HepG2 (cell line): ENCODE results near the gene INF2. TPM values are rescaled to one million over a fixed set of nuclear protein-coding genes. Genes with fewer than 3 reads are reported as not detected.

Experiments used
- FOXM1 ChIP-seq: sonication (generic); formaldehyde crosslinking; IDR thresholded peaks from 2 replicates; pipeline ENCODE4 v1.5.0; 2020; ENCODE audit warnings: missing genetic modification reagents
- GMEB1 ChIP-seq: sonication (generic); formaldehyde crosslinking; IDR thresholded peaks from 2 replicates; pipeline ENCODE4 v1.5.1; 2020; ENCODE audit warnings: missing genetic modification reagents, mild to moderate bottlenecking, borderline replicate concordance
- GPN1 ChIP-seq: sonication (generic); formaldehyde crosslinking; IDR thresholded peaks from 2 replicates; pipeline ENCODE4 v1.5.1; 2020; ENCODE audit warnings: missing genetic modification reagents, borderline replicate concordance
- GZF1 ChIP-seq: sonication (generic); formaldehyde crosslinking; IDR thresholded peaks from 2 replicates; pipeline ENCODE4 v1.5.1; 2020; ENCODE audit warnings: mild to moderate bottlenecking, missing genetic modification reagents
- PAXIP1 ChIP-seq: sonication (generic); formaldehyde crosslinking; conservative IDR thresholded peaks from 2 replicates; pipeline ENCODE4 v1.4.0; 2020; ENCODE audit warnings: mild to moderate bottlenecking, missing genetic modification reagents, moderate library complexity
- RXRB ChIP-seq: IDR thresholded peaks from 2 replicates; pipeline ENCODE4 v1.6.1; 2016; ENCODE audit warnings: borderline replicate concordance, missing genetic modification reagents, missing compliant biosample characterization
- SALL1 ChIP-seq: sonication (generic); formaldehyde crosslinking; IDR thresholded peaks from 2 replicates; pipeline ENCODE4 v1.8.0; 2022; ENCODE audit warnings: mild to moderate bottlenecking, missing genetic modification reagents
- SETDB1 ChIP-seq: sonication (generic); formaldehyde crosslinking; IDR thresholded peaks from 2 replicates; pipeline ENCODE4 v1.5.1; 2020; ENCODE audit warnings: missing genetic modification reagents, mild to moderate bottlenecking, borderline replicate concordance
- SMARCE1 ChIP-seq: fragments of 450-650 bp; IDR thresholded peaks from 2 replicates; pipeline ENCODE4 v1.6.1; 2017; ENCODE audit warnings: borderline replicate concordance
- SMYD3 ChIP-seq: sonication (generic); formaldehyde crosslinking; IDR thresholded peaks from 2 replicates; pipeline ENCODE4 v1.8.1; 2023; ENCODE audit warnings: mild to moderate bottlenecking, missing genetic modification reagents
- ZBTB34 ChIP-seq: sonication (generic); formaldehyde crosslinking; IDR thresholded peaks from 2 replicates; pipeline ENCODE4 v1.8.0; 2022; ENCODE audit warnings: mild to moderate bottlenecking, missing genetic modification reagents
- ZMYM4 ChIP-seq: sonication (generic); formaldehyde crosslinking; IDR thresholded peaks from 2 replicates; pipeline ENCODE4 v1.8.1; 2023; ENCODE audit warnings: mild to moderate bottlenecking, missing genetic modification reagents
- ZNF143 ChIP-seq: sonication (generic); formaldehyde crosslinking; IDR thresholded peaks from 2 replicates; pipeline ENCODE4 v1.4.0; 2020; ENCODE audit warnings: missing genetic modification reagents
- ZNF331 ChIP-seq: sonication (generic); formaldehyde crosslinking; IDR thresholded peaks from 2 replicates; pipeline ENCODE4 v1.4.0; 2020; ENCODE audit warnings: missing genetic modification reagents
- polyA plus RNA-seq, 8 experiments: library from polyadenylated mRNA; depleted of rRNA in 3 of 8; stranded (reverse) in 7 of 8; unstranded in 1 of 8; fragments of >200 nt; fragmentation: Illumina TruSeq in 4 of 8; extraction: Trizol in 4 of 8; gene quantifications; 2 replicates each; pipeline versions ENCODE4 v1.2.1 to v1.2.3, GENCODE V29; 2011 to 2016; ENCODE audit warnings: low read depth in 4 of 8, missing spikeins in 1 of 8, mixed read lengths in 1 of 8; ENCODE audit not compliant: insufficient read depth in 1 of 8
- total RNA-seq, 5 experiments: library from RNA; depleted of rRNA; stranded (reverse); fragments of >200 nt; fragmentation: Illumina TruSeq; extraction: Trizol; gene quantifications; 2 replicates each; pipeline ENCODE4 v1.2.3, GENCODE V29; 2016; ENCODE audit warnings: low read depth in 1 of 5

INF2 gene
- total and polyA plus RNA-seq, 2 of the 13 experiments (the other 11 are each of a cell fraction or from before 2014, with no cell fraction given): 16.4 to 26.4 TPM

GRCh38 chr14:104734991-104735779 lies 45.8 kb downstream of the INF2 start (continued):
- TF ChIP-seq PAXIP1 (peak; percentile 46), RXRB (peak; percentile 62; the same call in 1 of the 2 replicates), ZNF143 (CRISPR knock-in tag) (peak; percentile 10; the same call in 1 of the 2 replicates), GZF1 (0 out of 2 replicates have a peak, but pooled peaks have one; percentile 20), SMYD3 (no peak), SMARCE1 (no peak), ZNF331 (peak; percentile 32; the same call in 1 of the 2 replicates), SETDB1 (CRISPR knock-in tag) (no peak), GMEB1 (no peak), FOXM1 (CRISPR knock-in tag) (0 out of 2 replicates have a peak, but pooled peaks have one; percentile 33), ZBTB34 (peak; percentile 81; the same call in 1 of the 2 replicates), ZMYM4 (CRISPR knock-in tag) (no peak), GPN1 (CRISPR knock-in tag) (no peak), SALL1 (CRISPR knock-in tag) (peak; percentile 92)
